Right forelimb (tissue), 1 donor: ENCODE data around the gene AMIGO3.
"Not testable (repeated sequence)": the region's sequence is repeated elsewhere in the genome, so short reads cannot be mapped to it uniquely, and the experiment has no call there.

Experiments
- DNase-seq: peaks from one replicate; pipeline ENCODE4 v3.0.0-alpha.2; 2018

AMIGO3 gene

GRCh38 chr3:49707113-49707480, 12.4 kb downstream of the AMIGO3 start:
- no peak for DNase-seq

- DNase-seq: no peak
Observed at GRCh38 chr3:49706456-49707112, 12.9 kb downstream of the AMIGO3 start.

- DNase-seq: no peak
Observed at GRCh38 chr3:49705390-49705960, 14.0 kb downstream of the AMIGO3 start.

- DNase-seq: no peak
Observed at GRCh38 chr3:49704629-49705028, 14.9 kb downstream of the AMIGO3 start.

GRCh38 chr3:49703956-49704355, 15.5 kb downstream of the AMIGO3 start:
- no peak for DNase-seq

DNA sequence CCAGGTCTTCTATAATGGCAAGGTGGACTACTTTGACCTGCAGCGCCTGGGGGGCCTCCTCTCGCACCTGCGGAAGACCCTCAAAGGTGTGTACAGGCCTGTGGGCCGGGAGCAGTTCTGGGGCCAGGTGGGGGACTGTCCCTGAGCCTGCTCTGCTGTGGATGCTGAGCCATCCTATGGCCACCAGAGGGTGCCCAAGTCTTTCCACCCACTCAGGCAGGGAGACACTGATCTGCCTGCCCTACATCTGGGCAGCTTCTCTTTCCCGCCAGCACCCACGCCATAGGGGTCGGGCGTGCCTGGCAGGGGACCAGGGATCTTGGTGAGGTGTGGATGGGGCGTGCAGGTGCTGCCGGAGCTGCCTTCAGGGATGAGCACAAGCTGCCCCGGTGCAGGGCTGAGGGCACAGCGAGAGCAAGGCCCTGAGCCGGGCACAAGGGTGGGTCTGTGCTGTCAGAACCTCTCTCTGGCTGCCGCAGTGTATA, 16.0 kb downstream of the AMIGO3 start:
- no peak for DNase-seq

- DNase-seq: no peak
Observed at GRCh38 chr3:49702672-49703071, 16.8 kb downstream of the AMIGO3 start.

DNA sequence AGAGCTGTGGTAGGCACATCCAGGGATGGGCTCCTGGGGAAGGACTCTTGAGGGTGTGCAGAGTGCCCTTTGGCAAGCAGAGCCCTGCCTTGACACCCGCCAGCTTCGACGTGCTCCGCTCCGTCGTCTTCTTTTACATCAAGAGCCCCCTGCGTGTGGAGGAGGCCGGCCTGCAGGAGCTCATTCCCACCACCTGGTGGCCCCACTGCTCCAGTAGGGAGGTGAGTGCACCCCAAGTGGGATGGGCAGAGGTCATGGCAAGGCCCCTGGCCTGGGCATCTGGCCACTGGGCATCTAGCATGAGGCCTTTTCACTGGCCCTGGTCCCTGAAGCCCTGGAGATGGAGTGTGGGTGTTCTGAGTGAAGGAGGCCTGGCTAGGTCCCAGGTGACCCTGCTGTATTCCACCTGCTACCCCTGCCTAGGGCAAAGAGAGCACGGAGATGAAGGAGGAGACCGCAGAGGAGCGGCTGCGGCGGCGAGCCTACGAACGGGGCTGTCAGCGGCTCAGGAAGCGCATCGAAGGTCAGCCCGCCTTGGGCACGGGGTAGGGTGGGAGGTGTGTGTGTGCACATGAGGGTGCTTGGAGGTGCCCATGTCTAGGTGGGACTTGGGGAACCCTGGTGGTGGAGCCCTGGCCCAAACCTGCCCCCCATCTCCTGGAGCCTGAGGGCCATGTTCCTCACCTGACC, 18.0 kb downstream of the AMIGO3 start:
- no peak for DNase-seq

- no peak for DNase-seq
Observed at GRCh38 chr3:49700453-49701128, 18.9 kb downstream of the AMIGO3 start.

DNA sequence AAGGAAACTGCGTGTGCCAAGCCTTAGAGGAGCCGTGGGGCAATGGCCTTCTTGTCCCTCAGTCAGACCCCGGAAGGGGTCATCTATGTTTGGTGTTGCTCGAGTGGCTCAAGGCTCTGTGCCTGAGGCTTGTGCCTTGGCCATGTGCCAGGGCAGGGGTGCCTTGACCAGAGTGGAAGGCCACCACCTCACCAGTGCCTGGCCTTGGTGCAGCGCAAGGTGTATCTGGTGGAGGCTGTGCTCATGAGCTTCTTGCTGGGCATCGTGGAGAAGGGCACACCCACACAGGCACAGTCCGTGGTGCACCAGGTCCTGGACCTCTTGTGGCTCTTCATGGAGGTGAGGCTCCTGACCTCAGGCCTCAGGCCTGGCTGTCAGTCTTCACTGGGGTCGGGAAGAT, 19.5 kb downstream of the AMIGO3 start:
- DNase-seq: no peak

- DNase-seq: no peak
Observed at GRCh38 chr3:49699281-49699979, 20.1 kb downstream of the AMIGO3 start.

DNA sequence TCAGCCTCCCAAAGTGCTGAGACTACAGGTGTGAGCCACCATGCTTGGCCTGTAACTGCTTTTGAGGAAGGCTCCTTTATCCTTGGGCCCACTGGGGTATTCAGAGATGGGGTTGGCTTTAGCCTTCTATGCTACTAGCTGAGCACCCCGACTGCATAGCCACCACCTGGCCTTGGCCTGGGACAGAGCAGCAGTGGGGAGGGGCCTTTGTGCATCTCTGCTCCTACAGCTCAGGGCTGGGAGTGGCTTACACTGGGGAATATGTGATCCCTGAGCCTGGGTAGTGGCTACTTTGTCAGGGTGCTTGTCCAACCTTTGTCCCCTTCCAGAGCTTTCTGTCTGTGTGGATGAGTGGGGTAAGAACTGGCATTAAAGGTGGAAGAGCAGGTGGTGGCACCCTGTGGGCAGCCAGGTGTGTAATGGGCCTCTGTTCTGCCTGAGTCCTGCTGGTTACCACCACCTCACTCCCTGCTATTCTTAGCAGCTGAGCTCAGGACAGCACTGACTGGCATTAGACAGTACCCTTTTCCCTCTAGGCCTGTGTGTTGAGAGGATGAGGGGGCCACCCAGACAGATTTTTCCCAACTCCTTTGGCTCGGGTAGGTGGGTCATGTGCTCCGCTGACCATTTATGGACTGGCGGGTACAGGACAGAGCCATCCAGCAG, 24.0 kb downstream of the AMIGO3 start:
- not testable (repeated sequence) for DNase-seq

- DNase-seq: not testable (repeated sequence)
Observed at GRCh38 chr3:49694409-49695070, 24.9 kb downstream of the AMIGO3 start.

GRCh38 chr3:49691481-49691880, 28.0 kb downstream of the AMIGO3 start:
- not testable (repeated sequence) for DNase-seq

DNA sequence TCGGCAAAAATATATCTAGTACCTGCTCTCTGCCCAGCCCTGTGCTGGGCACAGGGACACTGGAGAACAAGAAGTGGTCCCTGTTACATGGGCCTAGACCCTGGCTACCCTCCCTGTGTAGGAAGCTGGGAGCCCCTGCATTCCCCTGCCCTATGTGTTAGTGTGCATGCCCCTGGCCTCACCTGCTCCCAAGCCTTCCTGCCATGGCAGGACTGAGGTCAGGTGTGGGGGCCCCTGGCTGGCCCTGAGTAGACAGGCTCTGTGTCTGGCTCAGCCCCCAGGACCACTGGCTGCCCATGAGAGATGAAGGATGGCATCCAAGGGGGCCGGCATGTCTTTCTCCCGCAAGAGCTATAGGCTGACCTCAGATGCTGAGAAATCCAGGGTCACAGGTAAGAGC, 28.6 kb downstream of the AMIGO3 start:
- DNase-seq: not testable (repeated sequence)

- not testable (repeated sequence) for DNase-seq
Observed at GRCh38 chr3:49689908-49690624, 29.4 kb downstream of the AMIGO3 start.

DNA sequence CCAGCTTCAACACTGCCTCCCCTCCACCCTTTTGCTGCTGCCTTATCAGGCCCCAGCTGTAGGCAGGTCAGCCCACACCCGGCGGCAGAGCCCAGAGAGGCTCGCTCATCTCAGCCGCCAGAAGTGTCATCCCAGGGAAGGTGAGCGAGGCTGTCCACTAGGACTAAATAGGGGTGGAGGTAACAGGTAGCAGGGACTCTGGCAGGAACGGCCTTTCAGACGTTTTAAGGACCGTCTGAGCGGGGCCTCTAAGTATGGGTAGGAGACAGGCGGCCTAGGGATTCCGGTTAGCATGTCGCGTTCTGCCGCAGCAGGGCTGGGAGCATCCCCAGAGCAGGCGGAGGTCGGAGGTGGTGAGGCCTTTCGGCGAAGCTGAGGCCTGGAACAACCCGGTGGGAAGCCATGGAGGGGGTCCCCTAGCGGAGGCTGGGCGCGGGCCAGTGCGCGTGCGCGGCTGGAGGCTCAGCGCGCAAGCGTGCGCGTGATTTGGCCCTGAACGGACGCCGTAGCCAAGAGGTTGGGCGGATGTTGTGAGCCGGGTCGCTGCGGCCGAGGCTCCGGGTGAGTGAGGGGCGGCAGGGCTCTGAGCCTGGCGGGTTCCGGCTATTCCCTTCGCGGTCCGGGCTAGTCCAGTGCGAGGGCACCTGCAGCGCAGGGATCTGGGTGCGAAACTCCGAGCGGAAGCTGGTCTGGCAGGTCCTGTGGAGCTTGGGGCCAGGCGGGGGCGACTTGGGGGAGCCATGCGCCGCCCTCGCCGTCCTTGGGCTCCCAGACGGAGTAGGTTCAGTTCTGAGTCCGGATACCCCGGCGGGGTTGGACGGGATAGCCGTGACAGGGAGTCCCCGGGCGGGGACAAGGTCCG, 30.2 kb downstream of the AMIGO3 start, which contains the start of the genes MST1 and RNF123:
Gene MST1, minus strand, starts transcription at position 429 of the 862 bp plus-strand sequence. CDS start 783 bp downstream, outside the sequence.
Gene RNF123, plus strand, starts transcription at position 512 of the 862 bp plus-strand sequence. CDS start 1,609 bp downstream, outside the sequence.
- DNase-seq: peak; percentile 96

GRCh38 chr3:49688338-49689045, 31.0 kb downstream of the AMIGO3 start:
- not testable (repeated sequence) for DNase-seq

DNA sequence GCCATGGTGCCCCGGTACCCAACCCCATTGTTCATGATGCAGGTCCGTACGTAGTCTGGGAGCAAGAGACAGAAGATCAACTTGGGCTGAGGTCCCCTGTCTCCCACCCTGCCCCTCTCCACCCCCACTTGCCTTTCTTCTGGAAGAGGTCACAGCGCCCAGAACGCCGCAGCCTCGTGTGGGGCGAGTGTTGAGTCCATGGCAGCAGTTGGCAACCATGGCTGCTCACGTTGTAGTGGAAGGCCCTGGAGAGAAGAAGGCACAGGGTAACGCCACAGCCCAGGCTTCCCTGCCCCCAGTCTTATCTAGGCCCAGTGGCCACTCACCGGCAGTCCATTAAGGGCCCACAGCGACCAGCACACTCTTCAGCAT, 32.1 kb downstream of the AMIGO3 start:
- not testable (repeated sequence) for DNase-seq
